SK-N-SH treated with all-trans-retinoic acid at 6 μM for 48 hours (cell line): ENCODE results near the gene GDA.

Experiments used
- ESRRG ChIP-seq: fragments of 250-450 bp; sonication (Bioruptor Pico); IDR thresholded peaks from 2 replicates; pipeline ENCODE4 v1.6.1; 2021; ENCODE audit warnings: mild to moderate bottlenecking
- TCF4 ChIP-seq: fragments of 250-450 bp; sonication (Bioruptor Pico); IDR thresholded peaks from 2 replicates; pipeline ENCODE4 v1.8.0; 2021; ENCODE audit warnings: mild to moderate bottlenecking, moderate library complexity, borderline replicate concordance
- TOX ChIP-seq: fragments of 250-450 bp; sonication (Bioruptor Pico); IDR thresholded peaks from 2 replicates; pipeline ENCODE4 v1.8.0; 2021; ENCODE audit warnings: mild to moderate bottlenecking, moderate library complexity, borderline replicate concordance
- ZFP30 ChIP-seq: fragments of 450-650 bp; formaldehyde crosslinking; IDR thresholded peaks from 2 replicates; pipeline ENCODE4 v1.5.0; 2022; ENCODE audit warnings: mild to moderate bottlenecking, moderate library complexity
- TF ChIP-seq, protein P1 (sequence below): fragments of 250-450 bp; sonication (Bioruptor Pico); IDR thresholded peaks from 2 replicates; pipeline ENCODE4 v1.8.0; 2020; ENCODE audit warnings: mild to moderate bottlenecking, moderate library complexity, borderline replicate concordance
- TF ChIP-seq, protein P2 (sequence below): fragments of 250-450 bp; sonication (Bioruptor Pico); IDR thresholded peaks from 2 replicates; pipeline ENCODE4 v1.5.1; 2020; ENCODE audit warnings: low read depth, mild to moderate bottlenecking, moderate library complexity

DNA sequence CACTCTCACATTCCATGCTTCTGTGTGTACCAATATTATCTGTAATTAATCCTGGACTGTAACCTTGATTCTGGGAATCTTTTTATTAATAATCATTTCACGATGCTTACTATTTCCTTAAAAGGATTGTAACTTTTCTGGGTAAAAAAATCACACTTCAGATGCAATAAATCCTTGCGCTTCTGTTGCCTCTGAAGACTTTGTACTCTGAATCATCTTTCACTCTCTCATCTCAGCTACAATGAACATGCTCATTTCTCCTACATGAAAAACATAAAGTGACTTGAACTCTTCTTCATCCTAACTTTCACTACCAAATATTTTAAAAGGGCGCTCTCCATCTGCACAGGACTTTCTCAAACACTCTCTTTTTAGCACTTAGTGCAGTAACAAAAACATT lies 50.0 kb downstream of the GDA start:
- TF ChIP-seq, protein P1, sequence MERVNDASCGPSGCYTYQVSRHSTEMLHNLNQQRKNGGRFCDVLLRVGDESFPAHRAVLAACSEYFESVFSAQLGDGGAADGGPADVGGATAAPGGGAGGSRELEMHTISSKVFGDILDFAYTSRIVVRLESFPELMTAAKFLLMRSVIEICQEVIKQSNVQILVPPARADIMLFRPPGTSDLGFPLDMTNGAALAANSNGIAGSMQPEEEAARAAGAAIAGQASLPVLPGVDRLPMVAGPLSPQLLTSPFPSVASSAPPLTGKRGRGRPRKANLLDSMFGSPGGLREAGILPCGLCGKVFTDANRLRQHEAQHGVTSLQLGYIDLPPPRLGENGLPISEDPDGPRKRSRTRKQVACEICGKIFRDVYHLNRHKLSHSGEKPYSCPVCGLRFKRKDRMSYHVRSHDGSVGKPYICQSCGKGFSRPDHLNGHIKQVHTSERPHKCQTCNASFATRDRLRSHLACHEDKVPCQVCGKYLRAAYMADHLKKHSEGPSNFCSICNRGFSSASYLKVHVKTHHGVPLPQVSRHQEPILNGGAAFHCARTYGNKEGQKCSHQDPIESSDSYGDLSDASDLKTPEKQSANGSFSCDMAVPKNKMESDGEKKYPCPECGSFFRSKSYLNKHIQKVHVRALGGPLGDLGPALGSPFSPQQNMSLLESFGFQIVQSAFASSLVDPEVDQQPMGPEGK, result no peak
- TF ChIP-seq ZFP30 (CRISPR knock-in tag), result no peak
- TF ChIP-seq, protein P2, sequence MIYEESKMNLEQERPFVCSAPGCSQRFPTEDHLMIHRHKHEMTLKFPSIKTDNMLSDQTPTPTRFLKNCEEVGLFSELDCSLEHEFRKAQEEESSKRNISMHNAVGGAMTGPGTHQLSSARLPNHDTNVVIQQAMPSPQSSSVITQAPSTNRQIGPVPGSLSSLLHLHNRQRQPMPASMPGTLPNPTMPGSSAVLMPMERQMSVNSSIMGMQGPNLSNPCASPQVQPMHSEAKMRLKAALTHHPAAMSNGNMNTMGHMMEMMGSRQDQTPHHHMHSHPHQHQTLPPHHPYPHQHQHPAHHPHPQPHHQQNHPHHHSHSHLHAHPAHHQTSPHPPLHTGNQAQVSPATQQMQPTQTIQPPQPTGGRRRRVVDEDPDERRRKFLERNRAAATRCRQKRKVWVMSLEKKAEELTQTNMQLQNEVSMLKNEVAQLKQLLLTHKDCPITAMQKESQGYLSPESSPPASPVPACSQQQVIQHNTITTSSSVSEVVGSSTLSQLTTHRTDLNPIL (CRISPR knock-in tag), result no peak
- no peak for TF ChIP-seq TOX (CRISPR knock-in tag)
- no peak for TF ChIP-seq TCF4
- TF ChIP-seq ESRRG (CRISPR knock-in tag), result no peak
